Measurements from ENCODE around the gene CALML3. TPM values are rescaled to one million over a fixed set of nuclear protein-coding genes. Genes with fewer than 3 reads are reported as not detected.

Gene CALML3
- total RNA-seq, 1 donor from 2014 or later: not detected

DNA sequence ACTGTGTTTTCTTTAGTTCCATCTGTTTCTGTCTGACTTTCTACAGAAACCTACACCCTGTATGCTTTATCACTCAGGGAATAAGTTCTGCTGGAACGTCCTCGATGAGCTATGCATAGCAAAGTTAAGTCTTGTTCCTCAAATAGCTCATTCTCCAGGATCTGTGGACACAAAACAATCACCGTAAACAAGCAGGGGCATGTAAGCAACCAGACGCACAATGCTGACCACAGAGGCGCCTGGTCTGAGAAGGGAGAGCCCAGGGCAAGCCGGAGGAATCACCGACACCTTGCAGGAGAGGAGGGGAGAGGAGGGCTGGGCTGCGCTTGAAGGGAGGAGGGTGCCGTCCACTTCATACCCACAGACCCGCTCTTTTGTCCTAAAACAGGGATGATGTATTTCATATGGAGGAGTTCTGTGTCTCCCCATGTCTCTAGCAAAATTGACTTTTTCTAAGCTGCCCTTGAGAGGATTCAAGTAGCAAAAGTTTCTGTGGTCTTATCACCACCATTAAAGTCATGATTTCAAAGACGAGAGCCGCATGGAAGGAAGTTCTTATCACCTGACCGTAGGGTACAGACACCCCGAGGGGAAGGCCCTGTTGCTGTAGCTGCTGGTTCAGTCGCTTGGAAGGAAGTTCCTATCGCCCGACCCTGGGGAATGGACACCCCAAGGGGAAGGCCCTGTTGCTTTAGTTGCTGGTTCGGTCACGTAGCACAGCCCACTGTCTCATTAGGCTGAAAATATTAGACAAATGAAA, 14.3 kb downstream of the CALML3 start:
- Mint-ChIP-seq H3K36me3 (peaks cover under 1% of the 10 kb centered on the region), H3K4me1 (ENCODE audit: unreplicated experiment) (peaks cover 33% of the 10 kb centered on the region), H3K27me3 (no peaks in the 10 kb centered on the region), H3K9me3 (peaks cover 12% of the 10 kb centered on the region), H3K27ac (peak overlapping the region; percentile 23), H3K4me3 (no peak overlapping the region)
- DNase-seq (ENCODE audit: extremely low spot score, unreplicated experiment): no peak
- TF ChIP-seq, protein P1, sequence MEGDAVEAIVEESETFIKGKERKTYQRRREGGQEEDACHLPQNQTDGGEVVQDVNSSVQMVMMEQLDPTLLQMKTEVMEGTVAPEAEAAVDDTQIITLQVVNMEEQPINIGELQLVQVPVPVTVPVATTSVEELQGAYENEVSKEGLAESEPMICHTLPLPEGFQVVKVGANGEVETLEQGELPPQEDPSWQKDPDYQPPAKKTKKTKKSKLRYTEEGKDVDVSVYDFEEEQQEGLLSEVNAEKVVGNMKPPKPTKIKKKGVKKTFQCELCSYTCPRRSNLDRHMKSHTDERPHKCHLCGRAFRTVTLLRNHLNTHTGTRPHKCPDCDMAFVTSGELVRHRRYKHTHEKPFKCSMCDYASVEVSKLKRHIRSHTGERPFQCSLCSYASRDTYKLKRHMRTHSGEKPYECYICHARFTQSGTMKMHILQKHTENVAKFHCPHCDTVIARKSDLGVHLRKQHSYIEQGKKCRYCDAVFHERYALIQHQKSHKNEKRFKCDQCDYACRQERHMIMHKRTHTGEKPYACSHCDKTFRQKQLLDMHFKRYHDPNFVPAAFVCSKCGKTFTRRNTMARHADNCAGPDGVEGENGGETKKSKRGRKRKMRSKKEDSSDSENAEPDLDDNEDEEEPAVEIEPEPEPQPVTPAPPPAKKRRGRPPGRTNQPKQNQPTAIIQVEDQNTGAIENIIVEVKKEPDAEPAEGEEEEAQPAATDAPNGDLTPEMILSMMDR (conservative IDR thresholded peaks at IDR 0.05): no peak

DNA sequence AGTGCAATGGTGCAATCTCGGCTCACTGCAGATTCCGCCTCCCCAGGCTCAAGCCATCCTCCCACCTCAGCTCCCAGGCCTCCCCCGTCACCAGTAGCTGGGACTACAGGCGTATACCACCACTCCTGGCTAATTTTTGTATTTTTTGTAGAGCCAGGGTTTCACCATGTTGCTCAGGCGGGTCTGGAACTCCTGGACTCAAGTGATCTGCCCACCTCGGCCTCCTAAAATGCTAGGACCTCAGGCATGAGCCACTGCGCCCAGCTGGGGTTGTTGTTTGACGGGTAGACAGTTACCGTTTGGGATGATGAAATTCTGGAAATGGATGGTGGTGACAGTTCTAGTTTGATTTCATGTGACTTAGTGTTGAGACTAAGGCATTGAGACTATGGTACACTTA, 15.3 kb downstream of the CALML3 start:
- H3K27ac Mint-ChIP-seq: no peak overlapping the region
- no peak overlapping the region for H3K4me3 Mint-ChIP-seq
- H3K4me1 Mint-ChIP-seq (ENCODE audit: unreplicated experiment): peaks cover 23% of the 10 kb centered on the region
- peaks cover 12% of the 10 kb centered on the region for H3K9me3 Mint-ChIP-seq
- H3K36me3 Mint-ChIP-seq: peaks cover 4% of the 10 kb centered on the region
- H3K27me3 Mint-ChIP-seq: no peaks in the 10 kb centered on the region
- DNase-seq (ENCODE audit: extremely low spot score, unreplicated experiment): no peak
- TF ChIP-seq, protein P1 (conservative IDR thresholded peaks at IDR 0.05): no peak

DNA sequence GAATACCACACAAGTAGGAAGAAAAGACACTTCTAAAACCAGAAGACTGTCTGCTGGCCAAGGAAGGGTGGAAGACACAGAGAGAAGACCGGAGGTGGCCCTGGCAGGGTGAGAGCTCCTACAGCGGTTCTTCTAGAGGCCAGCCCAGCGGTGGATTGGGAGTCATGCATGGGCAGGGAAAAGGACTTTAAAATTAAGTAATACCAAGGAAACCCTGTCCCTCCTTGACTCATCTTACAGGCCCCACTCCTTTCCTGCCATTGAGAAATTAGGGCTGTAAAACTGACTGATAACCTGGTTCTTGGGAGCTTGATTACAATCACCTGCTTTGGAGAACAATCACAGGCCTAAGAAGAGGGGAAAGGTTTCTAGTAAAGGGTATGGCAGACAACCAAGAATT, 16.1 kb downstream of the CALML3 start:
- Mint-ChIP-seq H3K9me3 (peaks cover 12% of the 10 kb centered on the region), H3K36me3 (peaks cover 4% of the 10 kb centered on the region), H3K4me3 (no peak overlapping the region), H3K4me1 (ENCODE audit: unreplicated experiment) (peaks cover 22% of the 10 kb centered on the region), H3K27ac (no peak overlapping the region), H3K27me3 (no peaks in the 10 kb centered on the region)
- DNase-seq (ENCODE audit: extremely low spot score, unreplicated experiment): no peak
- TF ChIP-seq, protein P1 (conservative IDR thresholded peaks at IDR 0.05): no peak

DNA sequence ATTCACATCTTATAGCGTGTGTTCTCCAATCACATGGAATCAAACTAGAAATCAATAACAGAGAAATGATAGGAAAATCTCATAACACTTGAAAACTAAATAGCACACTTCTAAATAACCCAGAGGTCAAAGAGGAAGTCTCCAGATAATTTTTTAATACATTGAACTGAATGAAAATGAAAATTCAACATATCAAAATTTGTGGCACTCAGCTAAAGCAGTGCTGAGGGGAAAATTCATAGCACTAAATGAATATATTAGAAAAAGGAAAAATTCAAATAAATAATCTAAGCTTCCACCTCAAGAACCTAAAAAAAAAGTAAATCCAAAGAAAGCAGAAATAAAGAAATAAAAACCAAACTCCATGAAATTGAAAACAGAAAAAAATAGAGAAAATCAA, 17.3 kb downstream of the CALML3 start:
- H3K27me3 Mint-ChIP-seq: no peaks in the 10 kb centered on the region
- H3K4me3 Mint-ChIP-seq: no peak overlapping the region
- H3K36me3 Mint-ChIP-seq: peaks cover 4% of the 10 kb centered on the region
- TF ChIP-seq, protein P1 (conservative IDR thresholded peaks at IDR 0.05): no peak
- no peak overlapping the region for H3K27ac Mint-ChIP-seq
- DNase-seq (ENCODE audit: extremely low spot score, unreplicated experiment): no peak
- H3K9me3 Mint-ChIP-seq: peaks cover 12% of the 10 kb centered on the region
- peaks cover 18% of the 10 kb centered on the region for H3K4me1 Mint-ChIP-seq (ENCODE audit: unreplicated experiment)

DNA sequence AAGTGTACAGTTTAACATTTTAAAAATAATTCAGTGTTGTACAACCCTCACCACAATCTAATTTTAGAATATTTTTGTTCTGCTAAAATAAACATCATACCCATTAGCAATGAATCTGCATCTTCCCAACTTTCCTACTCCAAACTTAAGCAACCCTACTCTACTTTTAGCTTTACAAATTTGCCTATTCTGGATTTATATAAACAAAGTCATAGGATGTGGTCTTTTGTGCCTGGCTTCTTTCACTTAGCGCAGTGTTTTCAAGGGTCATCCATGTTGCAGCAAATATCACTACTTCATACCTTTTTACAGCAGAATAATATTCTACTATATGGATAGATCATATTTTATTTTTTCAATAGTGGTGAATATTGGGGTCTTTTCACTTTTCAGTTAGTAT, 18.9 kb downstream of the CALML3 start:
- Mint-ChIP-seq H3K27ac (no peak overlapping the region), H3K4me3 (no peak overlapping the region), H3K27me3 (no peaks in the 10 kb centered on the region), H3K4me1 (ENCODE audit: unreplicated experiment) (peaks cover 9% of the 10 kb centered on the region), H3K36me3 (peaks cover 4% of the 10 kb centered on the region), H3K9me3 (peaks cover 7% of the 10 kb centered on the region)
- no peak for DNase-seq (ENCODE audit: extremely low spot score, unreplicated experiment)
- TF ChIP-seq, protein P1 (conservative IDR thresholded peaks at IDR 0.05): no peak
